Choroid plexus epithelial cell (primary cell): Measurements from ENCODE around the gene ADAMTS13.

ENCODE experiments used
- DNase-seq: peaks from one replicate; pipeline ENCODE4 v3.0.0-alpha.2; 2010; ENCODE audit warnings: low read depth
- H3K4me3 ChIP-seq: 2 replicates; pipeline ENCODE4 v1.5.1; 2011; ENCODE audit warnings: low read depth, mild to moderate bottlenecking, control low read depth, low read length, moderate library complexity
- TF ChIP-seq, protein P1 (sequence below): conservative IDR thresholded peaks from 2 replicates; pipeline ENCODE4 v1.5.1; 2011; ENCODE audit warnings: low read depth, mild to moderate bottlenecking, control low read depth, inconsistent platforms, low read length, moderate library complexity

The ADAMTS13 gene

DNA sequence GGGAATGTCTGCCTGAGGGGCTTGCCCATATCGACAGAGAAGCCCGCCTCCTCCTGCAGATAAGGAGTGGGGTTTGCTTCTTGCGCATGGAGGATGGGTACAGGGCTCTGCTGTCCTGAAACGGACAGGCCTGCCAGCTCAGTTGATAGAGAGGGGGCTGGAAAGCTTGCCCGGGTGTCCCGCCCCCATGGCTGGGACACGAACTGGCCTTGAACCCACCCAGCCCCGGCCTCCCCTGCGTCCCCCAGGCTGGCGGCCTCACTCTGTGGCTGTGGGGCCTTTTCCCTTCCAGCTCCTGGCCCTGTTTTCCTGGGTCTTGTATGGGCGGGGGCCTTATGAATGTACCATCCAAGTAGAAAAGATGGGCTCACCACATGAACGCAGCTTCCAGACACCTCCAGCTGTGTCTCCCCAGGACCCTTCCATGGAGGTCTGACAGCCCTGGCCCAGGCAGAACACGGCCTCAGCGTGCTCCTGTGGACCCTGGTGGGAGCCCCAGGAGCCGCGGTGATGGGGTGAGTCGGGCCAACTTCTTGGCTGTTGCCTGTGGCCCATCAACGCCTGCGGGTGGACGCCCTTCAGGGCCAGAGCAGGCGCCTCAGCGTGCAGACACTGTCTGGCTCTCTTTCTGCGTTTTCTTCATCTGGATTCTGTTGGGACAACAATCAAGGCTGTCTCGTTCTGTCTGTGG is 72.6 kb downstream of the ADAMTS13 start:
- TF ChIP-seq, protein P1, sequence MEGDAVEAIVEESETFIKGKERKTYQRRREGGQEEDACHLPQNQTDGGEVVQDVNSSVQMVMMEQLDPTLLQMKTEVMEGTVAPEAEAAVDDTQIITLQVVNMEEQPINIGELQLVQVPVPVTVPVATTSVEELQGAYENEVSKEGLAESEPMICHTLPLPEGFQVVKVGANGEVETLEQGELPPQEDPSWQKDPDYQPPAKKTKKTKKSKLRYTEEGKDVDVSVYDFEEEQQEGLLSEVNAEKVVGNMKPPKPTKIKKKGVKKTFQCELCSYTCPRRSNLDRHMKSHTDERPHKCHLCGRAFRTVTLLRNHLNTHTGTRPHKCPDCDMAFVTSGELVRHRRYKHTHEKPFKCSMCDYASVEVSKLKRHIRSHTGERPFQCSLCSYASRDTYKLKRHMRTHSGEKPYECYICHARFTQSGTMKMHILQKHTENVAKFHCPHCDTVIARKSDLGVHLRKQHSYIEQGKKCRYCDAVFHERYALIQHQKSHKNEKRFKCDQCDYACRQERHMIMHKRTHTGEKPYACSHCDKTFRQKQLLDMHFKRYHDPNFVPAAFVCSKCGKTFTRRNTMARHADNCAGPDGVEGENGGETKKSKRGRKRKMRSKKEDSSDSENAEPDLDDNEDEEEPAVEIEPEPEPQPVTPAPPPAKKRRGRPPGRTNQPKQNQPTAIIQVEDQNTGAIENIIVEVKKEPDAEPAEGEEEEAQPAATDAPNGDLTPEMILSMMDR = no peak
- DNase-seq = no peak
- H3K4me3 ChIP-seq = no peak overlapping the region

DNA sequence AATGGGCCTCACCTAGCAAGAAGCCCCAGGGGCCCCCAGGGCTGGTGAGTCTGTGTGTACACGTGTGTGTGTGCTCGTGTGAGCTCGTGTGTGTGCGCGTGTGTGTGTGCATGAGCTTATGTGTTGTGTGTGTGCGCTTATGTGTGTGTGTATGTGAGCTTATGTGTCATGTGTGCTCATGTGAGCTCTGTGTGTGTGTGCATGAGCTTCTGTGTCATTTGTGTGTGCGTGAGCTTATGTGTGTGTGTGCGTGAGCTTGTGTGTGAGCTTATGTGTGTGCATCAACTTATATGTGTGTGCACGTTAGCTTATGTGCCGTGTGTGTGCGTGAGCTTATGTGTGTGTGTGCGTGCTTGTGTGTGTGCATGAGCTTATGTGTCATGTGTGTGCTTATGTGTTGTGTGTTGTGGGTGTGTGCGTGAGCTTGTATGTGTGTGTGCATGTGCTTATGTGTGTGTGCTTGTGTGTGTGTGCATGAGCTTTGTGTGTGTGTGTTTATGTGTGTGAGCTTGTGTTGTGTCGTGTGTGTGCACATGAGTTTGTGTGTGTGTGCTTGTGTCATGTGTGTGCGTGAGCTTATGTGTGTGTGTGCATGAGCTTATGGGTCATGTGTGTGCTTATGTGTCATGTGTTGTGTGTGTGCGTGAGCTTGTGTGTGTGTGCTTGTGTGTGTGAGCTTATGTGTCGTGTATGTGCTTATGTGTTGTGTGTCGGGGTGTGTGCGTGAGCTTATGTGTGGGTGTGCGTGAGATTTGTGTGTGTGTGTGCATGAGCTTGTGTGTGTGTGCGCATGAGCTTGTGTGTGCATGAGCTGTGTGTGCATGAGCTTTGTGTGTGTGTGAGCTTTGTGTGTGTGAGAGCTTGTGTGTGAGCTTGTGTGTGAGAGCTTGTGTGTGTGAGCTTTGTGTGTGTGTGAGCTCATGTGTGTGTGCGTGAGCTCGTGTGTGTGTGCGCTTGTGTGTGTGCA is 73.4 kb downstream of the ADAMTS13 start:
- TF ChIP-seq, protein P1 = no peak
- DNase-seq = no peak
- H3K4me3 ChIP-seq = no peak overlapping the region

DNA sequence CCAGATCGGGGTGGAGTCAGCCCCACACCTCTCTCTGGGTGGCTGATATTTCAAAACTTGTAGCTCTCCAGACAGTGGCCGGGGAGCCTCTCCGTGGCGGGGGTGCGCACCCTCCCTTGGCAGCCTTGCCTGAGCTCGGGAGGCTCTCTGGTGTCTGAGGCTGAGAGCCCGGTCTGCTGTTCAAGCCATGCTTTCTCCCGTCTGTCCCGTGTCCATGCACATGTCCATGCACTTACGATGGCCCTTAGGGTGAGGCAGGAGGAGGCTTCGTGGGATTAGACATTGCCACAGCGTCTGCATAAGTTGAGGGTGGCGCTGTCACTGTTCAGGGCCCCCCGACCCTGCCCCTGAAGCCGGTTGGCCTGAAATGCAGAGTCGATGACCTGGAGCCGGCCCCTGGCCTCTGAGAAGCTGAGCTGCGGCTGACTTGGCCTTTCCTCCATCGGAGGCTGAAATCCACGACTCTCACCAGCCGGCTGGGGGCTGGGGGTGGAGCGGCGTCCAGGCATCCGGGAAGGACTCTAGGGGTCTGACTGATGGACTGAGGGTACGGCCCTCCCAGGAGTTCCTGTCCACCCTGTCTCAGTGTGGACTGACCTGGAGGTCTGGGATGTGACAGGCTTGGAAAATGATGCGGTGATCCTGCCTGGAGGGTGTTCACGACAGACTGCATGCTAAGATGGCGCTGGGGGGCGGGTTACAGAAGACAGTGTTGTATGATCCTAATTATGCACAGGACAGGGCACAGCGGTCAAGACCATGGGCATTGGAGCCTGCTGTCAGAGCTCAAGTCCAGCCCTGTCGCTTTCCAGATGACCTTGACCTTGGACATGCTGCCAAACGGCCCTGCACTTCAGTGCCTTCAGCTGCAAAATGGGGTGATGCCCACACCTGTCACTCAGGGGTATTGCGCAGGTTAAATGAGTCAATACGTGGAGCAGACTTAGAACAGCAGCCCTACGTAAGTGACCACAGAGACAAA is 75.0 kb downstream of the ADAMTS13 start:
- TF ChIP-seq, protein P1 = no peak
- no peak overlapping the region for H3K4me3 ChIP-seq
- DNase-seq = no peak

DNA sequence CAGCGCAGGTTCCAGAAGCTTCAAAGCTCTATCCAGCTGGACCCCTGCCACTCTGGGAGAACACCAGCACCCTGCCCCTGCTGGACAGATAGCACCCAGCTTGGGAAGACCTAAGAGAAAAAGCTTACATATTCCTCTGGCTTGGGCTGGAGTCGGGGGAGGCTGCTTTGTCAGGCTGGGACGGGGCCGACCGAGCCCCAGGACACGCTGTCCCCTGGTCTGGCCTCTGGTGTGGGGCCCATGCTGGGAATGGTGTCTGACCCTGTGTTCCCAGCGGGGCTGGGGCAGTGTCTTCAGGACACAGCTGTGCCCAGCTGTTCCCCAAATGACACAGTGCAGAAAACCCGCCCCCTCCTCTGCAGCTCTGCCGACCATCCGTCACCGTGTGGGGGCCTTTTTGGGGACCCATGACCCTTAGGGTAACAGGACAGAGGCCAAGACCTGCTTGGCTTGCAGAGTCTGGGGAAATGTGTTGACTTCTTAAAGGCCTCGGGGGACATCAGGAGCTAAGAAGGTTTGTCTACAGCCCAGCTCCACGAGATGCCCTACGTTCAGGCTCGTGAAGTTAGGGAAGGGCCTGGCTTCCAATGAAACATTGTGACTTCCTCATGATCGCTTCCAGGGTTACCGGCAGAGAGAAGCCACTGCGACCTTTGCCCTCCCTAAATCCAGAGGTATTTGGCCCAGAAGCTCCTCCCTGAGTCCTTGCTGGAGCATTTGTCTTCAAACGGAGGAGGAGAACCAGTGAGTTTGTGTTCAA is 77.1 kb downstream of the ADAMTS13 start:
- no peak overlapping the region for H3K4me3 ChIP-seq
- TF ChIP-seq, protein P1 = peak; percentile 26
- no peak for DNase-seq

DNA sequence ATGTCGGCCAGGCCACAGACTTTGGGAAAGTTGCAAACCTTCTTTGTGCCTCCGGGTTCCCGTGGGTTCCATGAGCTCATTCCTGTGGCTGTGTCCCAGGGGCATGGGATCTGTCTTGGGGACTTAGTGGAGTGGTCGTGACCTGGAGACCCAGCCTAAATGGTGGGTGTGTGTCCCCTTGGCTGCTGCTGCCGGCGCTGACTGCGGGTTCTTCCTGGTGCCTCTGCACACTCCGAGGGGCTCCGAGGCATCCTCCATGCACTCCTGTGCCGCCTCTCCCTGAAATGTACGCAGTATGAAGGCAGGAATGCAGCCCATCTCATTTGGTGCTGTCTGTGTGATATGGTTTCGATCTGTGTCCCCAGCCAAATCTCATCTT is 77.7 kb downstream of the ADAMTS13 start:
- no peak overlapping the region for H3K4me3 ChIP-seq
- TF ChIP-seq, protein P1 = no peak
- no peak for DNase-seq

DNA sequence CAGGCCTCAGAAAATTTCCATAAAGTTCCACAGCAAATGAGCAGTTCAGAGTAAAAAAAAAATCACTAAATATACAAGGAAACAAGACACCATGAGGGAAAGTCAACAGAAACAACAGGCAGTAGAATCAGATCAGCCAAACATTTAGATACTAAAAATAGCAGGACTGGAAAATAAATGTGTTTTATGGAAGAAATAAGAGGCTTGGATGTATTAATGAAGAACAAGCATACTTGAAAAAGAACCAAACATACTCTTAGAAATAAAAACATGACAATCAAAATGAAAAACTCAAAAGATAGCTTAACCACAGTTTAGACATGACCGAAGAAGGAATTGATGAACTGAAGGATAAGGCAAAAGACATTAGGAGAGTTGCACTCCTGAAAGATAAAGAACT is 79.9 kb downstream of the ADAMTS13 start:
- no peak overlapping the region for H3K4me3 ChIP-seq
- TF ChIP-seq, protein P1 = no peak
- no peak for DNase-seq
